ENCODE results near the gene MAMSTR. TPM values are rescaled to one million over a fixed set of nuclear protein-coding genes. Genes with fewer than 3 reads are reported as not detected.
A peak's percentile ranks its signal among the peaks of the same experiment; 100 is the strongest.

MAMSTR gene
- total and polyA plus RNA-seq, 12 donors: 1.9 to 7.5 (median 3.4) TPM

GRCh38 chr19:48741129-48741999, 21.8 kb upstream of the MAMSTR start:
- WGBS, 2 donors: 31 to 37% methylated on average over 35 of the region's 35 CpGs
- intact Hi-C loops (cut with DNase I): loop anchor here in 2 of 10 donors (5.0 kb wide), 2 partner anchors 41 to 94 kb away; partner anchors contain the start of gene CA11 (in 1 of the 2)
- Histone ChIP-seq H3K36me3 (peaks cover 0 to 8% (median 0%) of the 10 kb centered on the region in 9 donors), H3K27ac (peak overlapping the region; percentile 81 to 97 (median 94)), H3K27me3 (peaks cover 0 to 32% (median 3%) of the 10 kb centered on the region in 7 donors), H3K9me3 (no peaks in the 10 kb centered on the region), H3K4me1 (peaks cover 0 to 40% (median 18%) of the 10 kb centered on the region in 9 donors), H3K4me3 (peak overlapping the region; percentile 1 to 84 (median 71))
- ATAC-seq (peak; percentile 18 to 73 (median 50)), DNase-seq (peak; percentile 61 to 73)
- no peak for TF ChIP-seq CTCF (IDR thresholded peaks at IDR 0.05)

DNA sequence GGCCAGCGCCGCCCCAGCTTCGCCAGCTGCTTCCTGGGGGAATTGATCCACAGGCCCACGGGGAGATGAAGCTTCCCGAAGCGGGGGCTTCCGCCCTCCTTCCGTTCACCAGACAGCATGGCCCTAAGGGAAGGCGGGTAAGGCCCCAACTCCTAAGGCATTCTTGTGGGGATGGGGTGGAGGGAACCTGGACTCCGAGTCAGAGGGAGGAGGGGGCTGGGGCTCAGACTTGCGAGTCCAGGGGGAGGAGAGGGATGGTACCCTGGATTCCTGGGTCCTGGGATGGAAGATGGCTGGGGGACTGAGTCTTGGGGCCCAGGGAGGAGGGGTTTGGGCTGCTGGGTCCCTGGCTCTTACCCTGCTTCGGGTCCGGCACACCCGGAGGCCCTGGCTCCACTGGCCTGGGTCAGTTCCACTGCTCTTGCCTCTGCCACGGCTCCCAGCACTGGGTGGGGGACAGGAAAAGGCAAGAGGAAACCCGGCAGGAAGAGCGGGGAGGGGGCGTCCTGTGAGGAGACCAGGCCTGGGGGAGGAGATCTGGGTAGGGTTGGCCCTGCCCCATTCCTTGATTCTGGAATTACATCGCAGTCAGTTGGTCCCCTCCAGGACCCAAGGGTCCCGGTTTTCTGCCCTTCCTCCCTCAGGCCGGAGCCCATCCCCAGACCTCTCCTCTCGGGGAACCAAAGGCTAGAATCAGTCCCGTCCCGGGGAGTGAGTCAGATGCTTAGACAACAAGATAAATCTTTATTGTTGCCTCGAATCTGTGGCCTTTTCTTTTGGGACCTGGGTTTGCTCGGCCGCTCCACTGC, 20.8 kb upstream of the MAMSTR start, which contains the start of gene RASIP1:
Gene RASIP1, minus strand, starts transcription at position 447 of the 809 bp plus-strand sequence. Its CDS starts 328 bp downstream, at position 119.
- ATAC-seq: peak; percentile 30 to 87 (median 72)
- Histone ChIP-seq H3K36me3 (peaks cover 0 to 11% (median 0%) of the 10 kb centered on the region in 9 donors), H3K9me3 (no peaks in the 10 kb centered on the region), H3K27me3 (peaks cover 0 to 22% (median 0%) of the 10 kb centered on the region in 7 donors), H3K4me3 (peak within 1 kb of the TSS; percentile 60 to 84 (median 71)), H3K4me1 (peaks cover 0 to 36% (median 16%) of the 10 kb centered on the region in 9 donors), H3K27ac (peak within 1 kb of the TSS; percentile 81 to 97 (median 94))
- intact Hi-C loops (cut with DNase I): loop anchor here in 2 of 10 donors (5.0 kb wide), 2 partner anchors 42 to 93 kb away; partner anchors contain the start of gene CA11 (in 1 of the 2)
- DNase-seq: peak; percentile 73 to 88
- TF ChIP-seq CTCF (IDR thresholded peaks at IDR 0.05): no peak
- 51% methylated on average over 25 to 27 of the region's 27 CpGs for WGBS, 2 donors

GRCh38 chr19:48739404-48740163, 20.1 kb upstream of the MAMSTR start:
- no peak for TF ChIP-seq CTCF (IDR thresholded peaks at IDR 0.05)
- WGBS, 2 donors: 9 to 10% methylated on average over 46 to 51 of the region's 51 CpGs
- intact Hi-C loops (cut with DNase I): loop anchor here in 6 of 10 donors (2.0 to 10.0 kb wide), 5 partner anchors 15 to 95 kb away; partner anchors contain the start of genes NTN5 (in 3 of the 6) and CA11 (in 2 of the 6)
- Histone ChIP-seq H3K27me3 (peaks cover 0 to 21% (median 0%) of the 10 kb centered on the region in 7 donors), H3K4me3 (peak overlapping the region; percentile 60 to 84 (median 71)), H3K9me3 (no peaks in the 10 kb centered on the region), H3K27ac (peak overlapping the region; percentile 81 to 97 (median 94)), H3K4me1 (peaks cover 0 to 36% (median 19%) of the 10 kb centered on the region in 9 donors), H3K36me3 (peaks cover 0 to 18% (median 0%) of the 10 kb centered on the region in 9 donors)
- peak in 1 of 8 donors; percentile 1 for ATAC-seq
- DNase-seq: no peak

Data from heart right ventricle (tissue), 16 donors.